Fibroblast of mammary gland (primary cell): ENCODE data around the gene INPP5A.
"Not testable (repeated sequence)": the region's sequence is repeated elsewhere in the genome, so short reads cannot be mapped to it uniquely, and the experiment has no call there.

Experiments
- DNase-seq: peaks from one replicate; pipeline ENCODE4 v3.0.0-alpha.2; 2010; ENCODE audit warnings: low read depth
- H3K4me3 ChIP-seq: 2 replicates; pipeline ENCODE4 v1.5.1; 2011; ENCODE audit warnings: low read depth, mild to moderate bottlenecking, low read length, moderate library complexity; ENCODE audit not compliant: control insufficient read depth
- CTCF ChIP-seq: conservative IDR thresholded peaks from 2 replicates; pipeline ENCODE4 v1.5.1; 2011; ENCODE audit warnings: low read depth, low read length, inconsistent platforms; ENCODE audit not compliant: control insufficient read depth, insufficient read depth

Gene INPP5A

GRCh38 chr10:132737390-132738048, 199.9 kb downstream of the INPP5A start:
- no peak for TF ChIP-seq CTCF
- DNase-seq: no peak
- no peak overlapping the region for H3K4me3 ChIP-seq

GRCh38 chr10:132738454-132739224, 201.1 kb downstream of the INPP5A start:
- no peak for DNase-seq
- TF ChIP-seq CTCF: no peak
- no peak overlapping the region for H3K4me3 ChIP-seq

- no peak for DNase-seq
- no peak overlapping the region for H3K4me3 ChIP-seq
- TF ChIP-seq CTCF: no peak
Measured at GRCh38 chr10:132739225-132739613, 201.6 kb downstream of the INPP5A start.

- no peak overlapping the region for H3K4me3 ChIP-seq
Measured at GRCh38 chr10:132740588-132740987, 203.0 kb downstream of the INPP5A start.

GRCh38 chr10:132742167-132742836, 204.7 kb downstream of the INPP5A start:
- no peak for DNase-seq
- TF ChIP-seq CTCF: no peak
- H3K4me3 ChIP-seq: no peak overlapping the region

More at GRCh38 chr10:132740588-132740987, 203.0 kb downstream of the INPP5A start:
- no peak for TF ChIP-seq CTCF
- no peak for DNase-seq

GRCh38 chr10:132742837-132743194, 205.2 kb downstream of the INPP5A start:
- no peak for TF ChIP-seq CTCF

GRCh38 chr10:132743196-132743924, 205.8 kb downstream of the INPP5A start:
- DNase-seq: peak; percentile 76
- H3K4me3 ChIP-seq: not testable (repeated sequence)

More at GRCh38 chr10:132742837-132743194, 205.2 kb downstream of the INPP5A start:
- H3K4me3 ChIP-seq: no peak overlapping the region
- DNase-seq: no peak
